ENCODE data around the gene PEMT.

GRCh38 chr17:17508646-17509591 lies 82.6 kb downstream of the PEMT start:
- no peak for TF ChIP-seq CTCF (IDR thresholded peaks at IDR 0.05)
- TF ChIP-seq POLR2A (IDR thresholded peaks at IDR 0.05), result no peak
- no peak for TF ChIP-seq EP300 (IDR thresholded peaks at IDR 0.05; ENCODE audit: low read depth)

Data from transverse colon (tissue), 3 donors.